HL-60/S4 treated with phorbol 12-myristate 13-acetate at 8.2 ng/mL for 4 days and 3 days (cell line): ENCODE data around the gene CASS4.
"Not testable (repeated sequence)": the region's sequence is repeated elsewhere in the genome, so short reads cannot be mapped to it uniquely, and the experiment has no call there.

Experiments used
- in situ Hi-C: fragments of 300-500 bp; cut with MboI; formaldehyde crosslinking; loops from 2 replicates; pipeline ENCODE4 v1.15.0; 2022; ENCODE audit warnings: low sequenced_read_pairs

The CASS4 gene

GRCh38 chr20:56391596-56392131 is 20.4 kb upstream of the CASS4 start:
- in situ Hi-C loops, result no loop called here

- in situ Hi-C loops, result no loop called here
These were observed 19.8 kb upstream of the CASS4 start, which contains the start of the genes AURKA and CSTF1 for GRCh38 chr20:56392132-56392880. Gene AURKA (minus strand): TSS chr20:56392215. CDS start chr20:56388197, 4,018 bp downstream. Gene CSTF1 (plus strand): TSS chr20:56392645. CDS start chr20:56395553, 2,908 bp downstream.

GRCh38 chr20:56392881-56393482 is 19.1 kb upstream of the CASS4 start:
- in situ Hi-C loops, result no loop called here

- in situ Hi-C loops, result no loop called here
These were observed 18.4 kb upstream of the CASS4 start for GRCh38 chr20:56393653-56394052.

GRCh38 chr20:56395166-56395565 is 16.9 kb upstream of the CASS4 start:
- in situ Hi-C loops, result loop anchor here (5.0 kb wide), 1 partner anchor 37 kb away; no protein-coding TSS in a partner anchor

GRCh38 chr20:56400001-56400640 is 11.9 kb upstream of the CASS4 start:
- in situ Hi-C loops, result no loop called here

- in situ Hi-C loops, result no loop called here
These were observed 8.6 kb upstream of the CASS4 start for GRCh38 chr20:56403465-56403864.

GRCh38 chr20:56405356-56405755 is 6.7 kb upstream of the CASS4 start:
- in situ Hi-C loops, result not testable (repeated sequence)

GRCh38 chr20:56406910-56407309 is 5.2 kb upstream of the CASS4 start:
- in situ Hi-C loops, result no loop called here

- in situ Hi-C loops, result no loop called here
These were observed 2.5 kb upstream of the CASS4 start for GRCh38 chr20:56409521-56409920.

GRCh38 chr20:56409956-56410355 is 2.1 kb upstream of the CASS4 start:
- in situ Hi-C loops, result no loop called here

GRCh38 chr20:56411287-56411686 is 773 bp upstream of the CASS4 start:
- in situ Hi-C loops, result not testable (repeated sequence)

- in situ Hi-C loops, result no loop called here
These were observed 372 bp downstream of the CASS4 start for GRCh38 chr20:56412473-56412790.

- in situ Hi-C loops, result no loop called here
These were observed 889 bp downstream of the CASS4 start for GRCh38 chr20:56412949-56413348.

GRCh38 chr20:56414842-56415765 is 3.0 kb downstream of the CASS4 start:
- in situ Hi-C loops, result no loop called here

GRCh38 chr20:56417402-56417801 is 5.3 kb downstream of the CASS4 start:
- in situ Hi-C loops, result no loop called here

GRCh38 chr20:56417911-56418310 is 5.9 kb downstream of the CASS4 start:
- in situ Hi-C loops, result no loop called here

GRCh38 chr20:56418385-56418861 is 6.4 kb downstream of the CASS4 start:
- in situ Hi-C loops, result no loop called here

GRCh38 chr20:56420028-56420427 is 8.0 kb downstream of the CASS4 start:
- in situ Hi-C loops, result no loop called here

- in situ Hi-C loops, result no loop called here
These were observed 9.1 kb downstream of the CASS4 start for GRCh38 chr20:56420940-56421688.
